Activated CD4-positive, alpha-beta T cell treated with anti-CD3 and anti-CD28 coated beads, Interleukin-2, amount 50 U/mL, for 4 hours (primary cell): ENCODE results near the gene ZFX.
A peak's percentile ranks its signal among the peaks of the same experiment; 100 is the strongest.
"Not testable (repeated sequence)": the region's sequence is repeated elsewhere in the genome, so short reads cannot be mapped to it uniquely, and the experiment has no call there.

Experiments used
- DNase-seq, 2 experiments: peaks; one replicate each; pipeline ENCODE4 v3.0.0-alpha.2; 2020

Gene ZFX

DNA sequence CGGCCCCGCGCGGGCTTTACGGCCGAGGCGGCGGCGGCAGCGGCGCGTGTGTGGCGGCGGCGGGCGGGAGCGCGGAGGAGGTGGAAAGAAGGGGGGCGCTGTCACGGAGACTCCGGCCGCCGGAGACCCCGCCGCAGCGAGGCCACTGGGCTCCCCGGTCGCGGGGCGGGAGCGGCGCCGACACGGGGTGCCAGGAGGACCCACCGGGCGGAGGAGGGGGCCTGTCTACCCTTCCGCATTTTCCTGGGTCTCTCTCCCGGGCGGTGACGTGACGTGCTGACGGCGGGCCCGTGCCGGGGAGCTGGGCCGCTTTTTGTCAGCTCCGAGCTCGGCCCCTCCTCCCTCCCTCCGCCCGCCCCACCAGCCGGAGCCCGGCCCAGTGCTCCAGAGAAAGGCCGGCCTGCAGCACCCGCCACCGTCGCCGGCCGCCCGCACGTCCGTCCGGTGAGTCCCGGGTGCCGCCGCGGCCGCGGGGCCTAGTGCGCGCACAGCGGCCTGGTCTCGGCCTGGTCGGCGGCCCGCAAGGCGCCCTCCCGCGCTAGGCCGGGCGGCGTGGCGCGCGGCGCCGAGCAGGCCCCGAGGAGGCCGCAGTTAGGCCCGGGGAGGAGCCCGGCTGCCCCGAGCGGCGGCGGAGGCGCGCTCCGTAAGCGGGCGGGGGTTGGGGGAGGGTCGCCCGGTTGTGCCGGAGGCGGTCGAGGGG is at the start of gene ZFX:
TSS of gene ZFX (plus strand) at position 379 of the 700 bp plus-strand sequence. CDS start 23,014 bp downstream, outside the sequence.
- peak; percentile 43 to 59 for DNase-seq

DNA sequence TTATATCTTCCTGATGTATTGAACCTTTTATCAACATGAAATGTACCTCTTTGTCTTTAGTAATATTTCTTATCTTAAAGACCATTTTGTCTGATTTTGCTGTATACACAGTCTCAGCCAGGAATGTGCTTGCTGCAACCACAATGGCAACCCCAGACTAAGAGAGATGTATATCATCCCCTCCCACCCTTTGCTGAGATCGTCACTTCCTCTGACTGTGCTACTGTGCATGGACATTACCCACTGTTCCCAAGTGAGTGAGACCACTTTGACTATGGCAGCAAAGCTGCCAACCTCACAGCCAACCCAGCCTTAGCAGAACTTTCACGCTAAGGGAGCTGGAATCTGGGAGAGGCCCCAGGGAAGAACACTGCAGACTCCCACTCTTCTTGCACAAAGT is 48.8 kb upstream of the ZFX start:
- DNase-seq: no peak

DNA sequence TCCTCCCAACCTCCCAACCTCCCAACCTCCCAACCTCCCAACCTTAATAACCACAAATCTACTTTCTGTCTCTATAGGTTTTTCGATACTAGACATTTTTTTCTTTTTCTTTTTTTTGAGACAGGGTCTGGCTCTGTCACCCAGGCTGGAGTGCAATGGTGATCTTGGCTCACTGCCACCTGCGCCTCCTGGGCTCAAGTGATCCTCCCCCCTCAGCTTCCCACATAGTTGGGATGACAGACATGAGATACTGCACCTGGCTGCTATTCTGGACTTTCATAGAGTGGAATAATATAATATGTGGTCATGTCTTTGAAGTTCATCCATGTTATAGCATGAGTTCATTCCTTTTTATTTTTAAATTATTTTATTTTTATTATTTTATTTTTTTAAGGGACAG is 39.5 kb upstream of the ZFX start:
- no peak for DNase-seq

DNA sequence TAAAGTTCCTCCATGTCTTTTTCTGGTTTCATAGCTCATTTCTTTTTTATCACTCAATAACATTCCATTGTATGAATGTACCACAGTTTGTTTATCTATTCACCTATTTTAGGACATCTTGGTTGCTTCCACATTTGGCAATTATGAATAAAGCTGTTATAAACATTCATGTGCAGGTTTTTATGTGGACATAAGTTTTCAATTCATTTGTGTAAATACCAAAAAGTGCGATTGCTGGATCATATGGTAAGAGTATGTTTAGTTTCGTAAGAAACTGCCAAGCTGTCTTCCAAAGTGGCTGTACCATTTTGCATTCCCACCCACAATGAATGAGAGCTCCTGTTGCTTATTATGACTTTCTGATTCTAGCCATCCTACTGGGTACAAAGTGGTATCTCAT is 36.3 kb upstream of the ZFX start:
- no peak for DNase-seq

DNA sequence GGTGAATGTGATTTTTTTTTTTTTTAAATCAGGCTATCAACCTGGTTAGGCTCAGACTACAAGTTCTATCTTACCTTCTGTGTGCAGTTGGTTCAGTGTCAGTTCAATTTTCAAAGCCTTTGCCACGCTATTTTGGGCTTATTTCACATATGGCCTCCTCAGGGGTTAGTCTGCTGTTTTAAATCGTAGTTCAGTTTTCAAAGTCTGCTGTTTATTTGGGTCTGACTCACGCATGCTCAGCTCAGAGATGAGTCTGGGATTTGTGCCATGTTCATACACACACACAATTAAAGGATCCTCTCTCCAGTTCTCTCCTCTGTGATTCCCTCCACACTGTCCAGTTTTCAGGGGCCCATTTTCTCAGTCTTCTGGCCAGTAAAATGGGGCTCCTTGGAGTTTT is 32.3 kb upstream of the ZFX start:
- no peak for DNase-seq

DNA sequence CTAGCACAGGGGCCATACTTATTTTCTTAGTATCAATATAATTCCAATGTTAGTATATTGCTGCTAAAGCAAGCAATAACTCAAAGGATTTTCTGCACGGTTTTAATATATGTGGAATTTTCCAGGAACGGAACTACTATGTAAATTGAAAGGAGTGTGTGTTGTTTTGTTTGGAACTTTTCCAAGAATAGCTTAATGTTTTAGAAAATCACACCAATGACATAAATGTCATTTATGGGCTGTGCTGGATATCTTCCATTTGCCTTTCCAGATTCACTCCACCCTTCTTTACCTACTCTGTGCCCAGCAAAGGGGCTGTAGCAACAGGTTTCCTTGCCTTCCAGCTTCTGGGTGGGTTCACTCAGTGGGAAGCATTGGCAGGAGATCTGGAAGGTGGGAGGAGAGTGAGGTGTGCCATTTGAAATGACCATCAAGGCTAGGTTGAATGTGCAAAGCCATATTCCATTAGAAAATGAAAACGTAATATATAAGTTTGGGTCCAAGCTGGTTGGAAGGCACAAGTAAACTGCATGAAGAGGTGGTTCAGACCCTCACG is 25.2 kb upstream of the ZFX start:
- DNase-seq: no peak

DNA sequence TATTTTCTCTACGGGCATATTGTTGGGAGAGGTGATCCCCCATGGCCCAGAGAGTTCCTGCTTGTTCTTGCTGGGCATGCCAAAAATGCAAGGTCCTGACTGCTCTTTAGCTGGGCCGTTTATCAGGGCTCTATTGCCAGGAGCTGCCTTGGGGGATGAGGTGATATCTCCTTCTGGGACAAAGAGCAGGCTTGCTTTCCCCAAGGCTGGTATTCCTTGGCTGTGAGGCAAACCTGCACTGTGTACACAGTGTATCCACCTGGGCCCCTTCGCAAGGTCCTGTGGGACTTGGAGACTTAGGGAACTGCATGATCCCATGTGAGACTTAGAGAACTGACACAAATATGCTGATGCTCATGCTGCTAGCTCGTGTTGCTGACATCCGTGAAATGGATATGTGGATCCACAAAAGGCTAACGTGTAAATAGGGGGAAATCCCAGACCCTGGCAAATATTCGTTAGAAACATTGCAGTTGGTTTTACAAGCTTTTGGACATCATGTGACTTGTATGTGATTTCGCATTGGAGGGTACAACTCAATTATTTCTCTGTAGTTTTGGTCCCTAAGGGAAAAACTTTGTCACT is 24.4 kb upstream of the ZFX start:
- DNase-seq: no peak

DNA sequence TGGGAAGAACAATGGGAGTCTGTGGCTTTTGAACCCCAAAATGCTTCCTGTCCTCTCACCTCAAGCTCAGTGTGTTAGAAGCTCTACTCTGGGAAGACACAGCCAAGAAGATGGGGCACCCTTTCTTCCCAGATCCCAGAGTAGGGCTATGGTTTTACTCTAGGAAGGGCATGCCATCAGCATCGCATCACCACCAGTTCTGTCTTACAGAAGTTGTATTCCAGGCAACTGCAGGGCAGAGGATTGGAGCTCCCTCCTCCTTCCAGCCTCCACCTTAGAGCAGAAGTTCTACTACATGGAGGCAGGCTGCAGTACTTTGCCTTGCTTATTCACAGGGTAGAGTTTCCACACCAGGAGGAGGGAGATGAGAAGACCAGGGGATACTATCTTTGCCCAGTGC is 18.1 kb upstream of the ZFX start:
- DNase-seq: no peak

DNA sequence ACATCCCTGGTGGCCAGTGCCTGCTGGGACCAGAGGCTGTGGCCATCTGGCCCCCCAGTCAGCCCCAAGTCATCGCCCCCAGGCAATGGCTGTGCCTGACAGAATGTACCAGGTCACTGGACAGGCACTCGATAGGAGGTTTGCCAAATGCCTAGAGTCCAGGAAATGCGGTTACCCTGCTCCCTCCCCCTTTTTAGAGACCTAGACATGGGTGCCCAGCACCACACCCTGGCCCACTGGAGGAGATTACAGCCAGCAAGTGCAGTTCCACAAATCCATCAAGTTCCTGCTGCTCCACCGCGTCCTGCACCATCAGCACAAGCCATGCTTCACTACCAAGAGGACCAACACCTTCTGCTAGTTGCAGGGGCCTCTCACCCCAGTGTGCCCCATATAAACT is 16.2 kb upstream of the ZFX start:
- no peak for DNase-seq

DNA sequence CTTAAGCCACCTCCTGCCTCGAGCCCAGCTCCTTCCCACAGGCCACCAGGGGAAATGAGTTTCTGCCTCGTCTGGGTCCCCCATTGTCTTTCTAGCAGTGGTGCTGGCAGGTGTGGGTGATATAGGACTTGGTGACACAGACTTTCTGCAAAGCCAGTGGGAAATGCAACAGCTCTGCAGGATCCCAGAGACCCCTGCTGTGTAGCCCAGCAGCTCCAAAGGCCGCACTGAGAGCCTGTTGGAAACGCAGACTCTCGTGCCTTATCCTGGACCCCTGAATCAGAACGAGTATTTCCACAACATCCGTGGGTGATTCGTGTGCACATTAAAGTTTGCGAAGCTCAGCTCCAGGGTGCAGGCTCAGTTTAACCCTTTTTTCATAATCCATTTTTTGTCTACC is 13.8 kb upstream of the ZFX start:
- not testable (repeated sequence) for DNase-seq

DNA sequence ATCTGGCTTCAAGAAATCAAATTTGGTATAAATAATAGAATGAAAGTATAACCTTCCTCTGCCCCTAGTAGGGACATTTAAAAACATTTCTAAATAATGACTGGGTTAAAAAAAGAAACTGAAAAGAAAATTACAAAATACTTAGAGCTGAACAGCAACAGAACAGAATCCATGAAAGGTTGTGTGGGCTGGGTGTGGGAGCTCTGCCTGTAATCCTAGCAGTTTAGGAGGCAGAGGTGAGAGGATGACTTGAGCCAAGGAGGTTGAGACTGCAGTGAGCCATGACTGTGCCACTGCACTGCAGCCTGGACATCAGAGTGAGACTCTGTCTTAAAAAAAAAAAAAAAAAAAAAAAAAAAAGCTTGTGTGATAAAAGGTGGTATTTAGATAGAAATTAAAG is 12.3 kb upstream of the ZFX start:
- no peak for DNase-seq

DNA sequence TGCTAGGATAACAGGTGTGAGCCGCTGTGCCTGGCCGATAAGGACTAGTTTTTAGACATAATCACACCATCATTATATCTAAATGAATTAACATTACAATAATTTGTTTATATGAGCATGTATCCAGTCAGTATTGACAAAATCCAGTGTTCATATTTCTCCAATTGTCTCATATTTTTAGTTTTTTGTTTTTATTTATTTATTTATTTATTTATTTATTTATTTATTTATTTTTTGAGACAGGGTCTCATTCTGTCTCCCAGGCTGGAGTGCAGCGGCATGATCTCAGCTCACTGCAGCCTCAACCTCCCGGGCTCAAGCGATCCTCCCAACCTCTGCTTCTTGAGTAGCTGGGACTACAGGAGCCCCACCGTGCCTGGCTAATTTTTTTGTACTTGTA is 5.5 kb upstream of the ZFX start:
- DNase-seq: not testable (repeated sequence)

DNA sequence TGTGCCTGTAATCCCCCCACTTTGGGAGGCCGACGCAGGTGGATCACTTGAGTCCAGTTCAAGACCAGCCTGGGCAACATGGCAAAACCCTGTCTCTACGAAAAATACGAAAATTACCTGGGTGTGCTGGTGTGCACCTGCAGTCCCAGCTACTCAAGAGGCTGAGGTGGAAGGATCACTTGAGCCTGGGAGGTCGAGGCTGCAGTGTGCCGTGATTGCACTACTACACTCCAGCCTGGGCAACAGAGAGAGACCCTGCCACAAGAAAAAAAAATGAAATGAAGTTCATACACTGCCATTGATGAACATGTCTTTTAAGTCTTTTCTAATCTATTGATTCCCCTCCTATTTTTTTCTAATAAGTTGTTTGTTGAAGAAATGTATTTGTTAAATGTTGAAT is 5.0 kb upstream of the ZFX start:
- DNase-seq: no peak

DNA sequence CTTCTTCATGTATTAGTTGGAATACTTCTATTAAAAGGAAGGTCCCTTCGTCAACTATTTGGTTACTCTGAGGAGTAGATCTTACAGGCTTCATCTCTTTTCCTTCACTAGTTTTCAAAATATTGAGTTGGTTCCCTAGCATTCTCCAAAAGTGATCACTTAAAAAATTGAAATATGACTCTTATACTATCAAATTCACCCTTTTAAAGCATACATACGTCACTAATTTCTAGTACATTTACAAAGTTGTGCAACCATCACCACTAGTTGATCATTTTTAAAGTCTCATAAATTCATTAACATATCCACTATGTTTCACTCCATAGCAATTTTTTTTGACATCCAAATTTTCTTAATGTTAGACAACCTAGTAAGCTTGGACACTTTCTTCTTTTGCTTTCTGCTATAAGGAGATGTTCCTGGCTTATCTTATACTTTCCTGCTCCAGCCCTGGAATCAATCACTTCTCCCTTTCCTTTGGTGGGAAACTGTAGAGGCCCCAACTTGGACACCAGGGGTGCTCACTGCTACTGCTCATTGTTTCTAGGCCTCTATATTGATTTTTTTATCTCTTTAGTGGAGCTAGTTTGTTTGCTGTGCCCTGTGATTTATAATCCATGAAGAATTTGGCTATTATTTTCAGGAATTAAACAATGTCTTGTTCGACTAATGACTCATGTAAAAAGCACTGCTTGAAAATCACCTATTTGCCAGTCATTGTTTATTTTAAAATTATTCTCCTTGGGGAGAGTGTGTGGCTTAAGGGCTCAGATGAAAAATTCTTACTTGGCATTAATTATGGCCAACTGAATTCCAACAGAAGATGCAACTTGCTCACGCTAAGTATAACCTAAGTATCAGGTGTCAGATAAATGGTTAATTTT is 4.0 kb upstream of the ZFX start:
- no peak for DNase-seq

DNA sequence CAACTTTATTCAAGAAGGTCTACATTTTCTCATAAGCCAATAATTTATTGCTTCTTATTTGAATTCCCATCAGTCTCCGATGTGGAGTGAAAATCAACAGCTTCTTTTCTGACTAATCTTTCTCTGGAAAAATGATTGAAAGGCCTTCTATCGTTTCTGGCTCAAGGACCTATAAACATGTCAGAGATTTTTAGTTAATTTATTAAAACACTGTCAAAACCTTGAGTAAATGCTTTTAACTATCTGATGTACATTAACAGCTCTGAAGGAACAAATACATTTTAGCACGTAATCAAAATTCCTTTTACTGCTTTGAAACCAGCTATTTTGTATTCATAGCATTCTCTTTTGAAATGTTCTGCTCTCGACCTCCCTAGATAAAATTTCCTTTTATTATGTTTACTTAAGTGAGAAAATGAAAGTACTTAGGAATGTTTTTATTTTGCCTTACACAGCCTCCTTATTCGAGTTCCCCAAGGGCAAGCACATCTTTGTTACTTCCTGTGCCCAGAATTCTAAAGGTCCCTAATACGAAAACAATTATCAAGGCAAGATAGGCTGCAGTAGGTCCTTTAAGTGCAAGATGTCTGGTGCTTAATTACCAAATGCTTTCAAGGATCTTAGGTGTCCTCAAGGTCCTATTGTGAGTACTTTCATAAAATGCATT is 3.1 kb upstream of the ZFX start:
- no peak for DNase-seq

DNA sequence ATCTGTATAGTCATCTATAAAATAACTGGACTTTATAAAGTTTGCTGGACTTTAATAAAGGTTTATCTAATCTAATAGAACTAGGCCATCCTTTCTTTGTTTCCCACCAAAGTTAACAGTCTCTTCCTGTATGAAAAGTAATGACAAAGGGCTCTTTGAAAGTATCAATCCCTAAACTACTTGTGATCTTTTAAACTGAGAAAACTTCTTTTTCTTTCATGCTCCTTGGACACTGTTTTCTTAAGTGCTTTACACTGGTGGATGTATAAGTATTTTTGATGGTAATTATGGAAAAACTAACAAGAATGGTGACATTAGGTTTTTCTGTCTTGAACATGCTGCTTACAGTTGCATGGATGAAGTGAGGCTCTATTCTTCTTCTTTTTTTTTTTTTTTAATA is 2.4 kb upstream of the ZFX start:
- no peak for DNase-seq

DNA sequence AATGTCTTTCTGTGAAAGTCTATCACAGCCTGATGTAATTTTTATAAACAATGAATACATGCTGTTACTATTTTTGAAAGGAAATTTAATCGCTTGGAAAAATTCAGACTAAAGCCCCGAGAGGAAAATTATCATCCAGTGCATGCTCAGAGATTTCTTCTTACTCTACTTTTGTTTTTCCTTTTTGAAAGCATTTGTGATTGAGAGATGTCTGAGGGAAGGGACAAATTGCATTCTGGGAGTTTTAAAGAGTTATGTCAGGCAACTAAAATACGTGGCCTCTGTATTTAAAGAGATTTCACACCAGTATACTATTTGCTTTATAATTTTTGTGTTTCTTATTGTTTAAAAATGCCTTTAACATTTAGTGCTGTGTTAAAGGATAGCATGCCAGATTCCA is 1.4 kb upstream of the ZFX start:
- DNase-seq: no peak

DNA sequence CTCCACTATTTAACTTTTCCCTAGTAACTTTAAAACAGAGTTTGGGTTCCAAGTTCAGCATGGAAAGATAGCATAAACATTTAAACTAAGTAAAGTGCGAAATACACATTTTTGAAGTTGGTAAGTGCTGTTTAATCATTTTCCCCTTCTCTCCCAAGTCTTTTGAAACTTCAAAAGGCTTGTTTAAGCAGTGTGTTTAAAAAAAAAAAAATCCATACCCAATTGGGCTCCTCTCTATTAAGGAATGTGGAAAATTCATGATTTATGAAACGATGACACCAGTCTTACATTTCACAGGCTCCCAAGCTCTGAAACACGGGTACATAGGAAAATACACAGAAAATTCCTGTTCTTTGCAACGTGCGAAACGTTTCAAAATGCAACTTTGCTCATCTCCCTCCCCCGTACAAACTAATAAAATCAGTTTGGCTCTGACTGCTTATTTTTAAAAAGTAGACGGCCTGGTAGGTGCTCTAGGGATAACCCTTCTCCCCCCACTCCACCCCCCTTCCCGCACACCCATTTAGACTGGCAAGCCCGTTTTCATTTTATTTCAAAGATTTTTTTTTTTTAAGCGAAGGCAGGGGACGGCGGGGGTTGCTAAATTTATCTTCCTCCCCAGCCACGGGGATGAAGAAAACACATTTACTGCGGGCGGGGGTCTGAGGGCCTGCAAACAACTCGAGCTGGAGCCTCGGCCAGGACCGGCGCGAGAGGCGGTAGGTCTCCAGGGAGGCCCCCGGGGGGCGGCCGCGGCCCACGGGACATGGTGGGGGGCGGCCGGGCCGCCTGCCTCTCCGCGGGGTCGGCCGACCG is 786 bp upstream of the ZFX start:
- DNase-seq: peak in 1 of 2 experiments; percentile 1

DNA sequence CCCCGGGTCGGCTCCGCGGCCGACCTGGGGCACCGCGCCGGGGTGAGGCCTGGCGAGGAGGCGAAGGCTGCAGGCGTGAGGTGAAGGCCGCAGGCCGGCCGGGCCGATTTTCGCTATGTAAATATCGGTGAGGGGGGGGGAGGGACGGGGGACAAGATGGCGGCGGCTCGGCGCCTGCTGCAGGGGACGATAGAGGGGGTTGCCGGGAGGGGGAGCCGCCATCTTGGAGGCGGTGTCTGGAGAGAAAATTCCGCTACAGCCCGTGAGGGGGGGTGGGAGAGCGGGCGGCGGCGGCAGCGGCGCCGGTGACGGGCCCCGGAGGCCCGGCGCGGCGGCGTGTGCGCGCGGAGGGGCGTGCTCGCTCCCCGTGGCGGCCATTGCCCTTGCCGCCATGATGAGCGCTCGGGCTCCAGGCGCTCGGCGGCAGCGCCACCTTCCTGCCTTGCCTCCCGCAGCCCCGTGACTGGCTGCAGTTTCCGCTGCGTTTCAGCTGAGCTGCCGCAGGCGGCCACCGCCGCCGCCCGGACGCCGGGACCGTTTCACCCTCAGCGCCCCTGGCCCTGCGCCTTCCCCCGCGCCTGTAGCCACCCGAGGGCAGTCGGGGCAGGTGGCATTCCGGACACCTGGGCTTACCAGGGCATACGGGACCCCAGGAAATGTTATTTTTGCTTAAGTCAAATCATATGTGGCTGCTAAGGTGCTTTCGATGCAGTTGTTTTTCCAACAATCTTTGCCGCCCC is 692 bp downstream of the ZFX start:
- peak; percentile 74 to 80 for DNase-seq

DNA sequence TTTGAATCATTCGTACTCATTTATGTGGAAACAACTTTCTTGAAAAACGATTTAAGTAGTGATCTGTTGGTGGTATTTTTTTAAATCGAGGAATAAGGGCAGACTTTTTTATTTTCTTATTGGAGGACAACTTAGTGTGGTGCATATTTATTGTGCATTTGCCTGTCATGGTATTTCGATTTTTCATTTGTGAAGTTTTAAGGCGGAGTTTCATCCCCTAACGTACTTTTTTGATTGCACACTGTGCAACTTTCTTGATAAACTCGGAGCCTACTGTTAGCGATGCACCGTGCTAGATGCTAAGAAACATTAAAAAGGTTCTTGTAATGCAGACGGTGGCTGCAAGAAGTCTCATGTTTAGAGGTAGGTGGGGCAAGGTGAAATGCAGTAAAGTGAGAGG is 1.4 kb downstream of the ZFX start:
- DNase-seq: no peak

DNA sequence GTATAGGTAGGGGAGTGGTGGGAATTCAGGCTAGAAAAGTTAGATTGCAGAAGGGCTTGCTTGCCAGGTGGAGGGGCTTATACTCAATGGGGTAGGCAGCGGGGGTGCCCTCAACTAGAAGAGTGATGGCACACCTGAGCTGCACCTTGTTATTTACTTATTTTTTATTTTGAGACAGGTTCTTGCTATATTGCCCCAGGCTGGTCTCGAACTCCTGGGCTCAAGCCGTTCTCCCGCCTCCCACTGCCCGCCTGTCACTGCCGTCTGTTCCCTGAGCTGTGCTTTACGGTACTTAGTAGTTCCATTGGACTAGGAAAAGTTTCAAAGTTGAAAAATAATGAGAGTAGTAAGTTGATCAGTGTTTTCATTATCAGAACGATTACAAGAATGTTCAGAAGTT is 2.0 kb downstream of the ZFX start:
- no peak for DNase-seq
